K562 (cell line): Measurements from ENCODE around the gene TNF. TPM values are rescaled to one million over a fixed set of nuclear protein-coding genes. Genes with fewer than 3 reads are reported as not detected.

Experiments used
- ATF7 ChIP-seq: fragments of 450-650 bp; IDR thresholded peaks from 2 replicates; pipeline ENCODE4 v1.7.1; 2014; ENCODE audit warnings: mild to moderate bottlenecking, moderate library complexity
- CEBPZ ChIP-seq: fragments of 150-350 bp; IDR thresholded peaks from 2 replicates; pipeline ENCODE4 v1.6.1; 2014; ENCODE audit warnings: low read depth, mild to moderate bottlenecking, low read length, borderline replicate concordance
- CSDE1 ChIP-seq, 2 experiments: fragments of 450-650 bp; IDR thresholded peaks; 2 replicates each; pipeline ENCODE4 v1.6.1; 2016; ENCODE audit warnings: mild to moderate bottlenecking in 1 of 2
- DIDO1 ChIP-seq: fragments of 450-650 bp; IDR thresholded peaks from 2 replicates; pipeline ENCODE4 v1.6.1; 2016; ENCODE audit warnings: low read depth, missing biosample characterization, missing genetic modification characterization
- FOXM1 ChIP-seq, 2 experiments: fragments of 450-650 bp in 1 of 2; sonication (generic) in 1 of 2; formaldehyde crosslinking in 1 of 2; IDR thresholded peaks; 2 replicates each; pipeline versions ENCODE4 v1.6.1 to v1.9.0; 2017 to 2022; ENCODE audit warnings: low read depth in 2 of 2, mild to moderate bottlenecking in 2 of 2, missing genetic modification reagents in 1 of 2, moderate library complexity in 1 of 2
- FOXP1 ChIP-seq: sonication (generic); formaldehyde crosslinking; IDR thresholded peaks from 2 replicates; pipeline ENCODE4 v1.8.0; 2022; ENCODE audit warnings: mild to moderate bottlenecking, missing genetic modification reagents
- KLF6 ChIP-seq: fragments of 250-450 bp; sonication (Bioruptor Pico); IDR thresholded peaks from 2 replicates; pipeline ENCODE4 v1.4.0; 2020; ENCODE audit warnings: mild to moderate bottlenecking, moderate library complexity, borderline replicate concordance
- MAX ChIP-seq: sonication (generic); formaldehyde crosslinking; IDR thresholded peaks from 2 replicates; pipeline ENCODE4 v1.9.0; 2022; ENCODE audit warnings: mild to moderate bottlenecking, missing genetic modification reagents
- MCM5 ChIP-seq: fragments of 450-650 bp; IDR thresholded peaks from 2 replicates; pipeline ENCODE4 v1.6.1; 2016; ENCODE audit warnings: low read depth
- MIER1 ChIP-seq: fragments of 450-650 bp; IDR thresholded peaks from 2 replicates; pipeline ENCODE4 v1.6.1; 2016; ENCODE audit warnings: antibody characterized with exemption, mild to moderate bottlenecking, low read depth
- MXD1 ChIP-seq: fragments of 250-450 bp; sonication (Bioruptor Pico); IDR thresholded peaks from 2 replicates; pipeline ENCODE4 v1.8.0; 2021; ENCODE audit warnings: borderline replicate concordance, mild to moderate bottlenecking, moderate library complexity; ENCODE audit not compliant: poor library complexity, severe bottlenecking
- NELFE ChIP-seq: IDR thresholded peaks from 2 replicates; pipeline ENCODE4 v1.6.1; 2011; ENCODE audit warnings: mild to moderate bottlenecking; ENCODE audit not compliant: insufficient read depth, insufficient read length
- NRF1 ChIP-seq, 2 experiments: fragments of 450-650 bp; IDR thresholded peaks in 1 of 2; conservative IDR thresholded peaks in 1 of 2; 2 replicates each; pipeline ENCODE4 v1.6.1; 2014; ENCODE audit warnings: mild to moderate bottlenecking in 2 of 2
- OTX1 ChIP-seq: fragments of 450-650 bp; formaldehyde crosslinking; IDR thresholded peaks from 2 replicates; pipeline ENCODE4 v1.4.0; 2022; ENCODE audit warnings: mild to moderate bottlenecking
- PKNOX1 ChIP-seq: fragments of 450-650 bp; IDR thresholded peaks from 2 replicates; pipeline ENCODE4 v1.6.1; 2016
- PRMT5 ChIP-seq: sonication (generic); formaldehyde crosslinking; IDR thresholded peaks from 2 replicates; pipeline ENCODE4 v1.5.0; 2020; ENCODE audit warnings: missing genetic modification reagents
- RNF2 ChIP-seq: sonication (generic); IDR thresholded peaks from 2 replicates; pipeline ENCODE4 v1.6.1; 2016
- STAT5B ChIP-seq: fragments of 250-450 bp; sonication (Bioruptor Pico); IDR thresholded peaks from 2 replicates; pipeline ENCODE4 v1.8.0; 2021; ENCODE audit warnings: mild to moderate bottlenecking, inconsistent platforms
- ZEB2 ChIP-seq: fragments of 450-650 bp; IDR thresholded peaks from 2 replicates; pipeline ENCODE4 v1.6.1; 2016
- ZNF253 ChIP-seq: fragments of 250-450 bp; sonication (Bioruptor Pico); conservative IDR thresholded peaks from 2 replicates; pipeline ENCODE4 v1.6.1; 2021; ENCODE audit warnings: mild to moderate bottlenecking
- ZNF324 ChIP-seq: fragments of 250-450 bp; sonication (Bioruptor Pico); IDR thresholded peaks from 2 replicates; pipeline ENCODE4 v1.4.0; 2020; ENCODE audit warnings: mild to moderate bottlenecking
- ZNF449 ChIP-seq: fragments of 250-450 bp; sonication (Bioruptor Pico); IDR thresholded peaks from 2 replicates; pipeline ENCODE4 v1.8.0; 2022; ENCODE audit warnings: moderate library complexity, mild to moderate bottlenecking, inconsistent platforms
- ZNF507 ChIP-seq: conservative IDR thresholded peaks from 2 replicates; pipeline ENCODE4 v1.6.1; 2017; ENCODE audit warnings: missing genetic modification characterization, missing compliant biosample characterization
- polyA plus RNA-seq, 8 experiments: library from polyadenylated mRNA; depleted of rRNA in 4 of 8; stranded (reverse) in 5 of 8; unstranded in 3 of 8; fragments of >200 nt; fragmentation: Nextera tagmentation in 2 of 8; fragmentation: Illumina TruSeq in 1 of 8; extraction: Ambion mirVana in 2 of 8; extraction: Trizol in 1 of 8; gene quantifications; 2 replicates each; pipeline versions ENCODE4 v1.2.1 to v1.2.3, GENCODE V29; 2011 to 2014; ENCODE audit warnings: inconsistent platforms in 1 of 8, missing spikeins in 1 of 8
- total RNA-seq, 7 experiments: library from RNA; depleted of rRNA in 6 of 7; stranded (reverse); fragments of >200 nt in 6 of 7; fragmentation: Illumina TruSeq in 2 of 7; extraction: Trizol in 2 of 7; gene quantifications; 2 replicates each; pipeline versions ENCODE4 v1.2.1 to v1.2.3, GENCODE V29; 2011 to 2021; ENCODE audit warnings: low replicate concordance in 1 of 7

The TNF gene
- total and polyA plus RNA-seq, 9 of the 15 experiments (the other 6 are each of a cell fraction or from before 2014, with no cell fraction given) = 0.08 to 0.40 TPM; not detected in 7

- TF ChIP-seq CEBPZ (no peak), MXD1 (CRISPR knock-in tag) (peak; percentile 3), ZNF507 (tag) (no peak), ZNF253 (CRISPR knock-in tag) (no peak), ZEB2 (no peak), DIDO1 (tag) (no peak), STAT5B (CRISPR knock-in tag) (no peak), ZNF324 (no peak), FOXM1 (IDR thresholded peaks at IDR 0.05; ENCODE audit: low read depth) (no peak), FOXM1 (CRISPR knock-in tag; IDR thresholded peaks at IDR 0.05; ENCODE audit: low read depth) (no peak), MIER1 (peak; percentile 65; the same call in 1 of the 2 replicates), NELFE (no peak), MCM5 (no peak), ZNF449 (CRISPR knock-in tag) (0 out of 2 replicates have a peak, but pooled peaks have one; percentile 9), NRF1 (conservative IDR thresholded peaks at IDR 0.05 in 1 of 2, IDR thresholded peaks at IDR 0.05 in 1 of 2) (no peak), OTX1 (no peak), ATF7 (no peak), KLF6 (no peak), PRMT5 (CRISPR knock-in tag) (no peak), RNF2 (peak; percentile 67; the same call in 1 of the 2 replicates), MAX (CRISPR knock-in tag) (no peak), FOXP1 (0 out of 2 replicates have a peak, but pooled peaks have one; percentile 31), PKNOX1 (peak; percentile 24; the same call in 1 of the 2 replicates), CSDE1 (IDR thresholded peaks at IDR 0.05) (no peak)
Observed at GRCh38 chr6:31541059-31541657, 34.2 kb upstream of the TNF start (continued).
